ENCODE data around the gene CCDC88C. TPM values are rescaled to one million over a fixed set of nuclear protein-coding genes. Genes with fewer than 3 reads are reported as not detected.

The CCDC88C gene
- total and polyA plus RNA-seq, 11 donors, result 2.4 to 15.6 (median 4.8) TPM

DNA sequence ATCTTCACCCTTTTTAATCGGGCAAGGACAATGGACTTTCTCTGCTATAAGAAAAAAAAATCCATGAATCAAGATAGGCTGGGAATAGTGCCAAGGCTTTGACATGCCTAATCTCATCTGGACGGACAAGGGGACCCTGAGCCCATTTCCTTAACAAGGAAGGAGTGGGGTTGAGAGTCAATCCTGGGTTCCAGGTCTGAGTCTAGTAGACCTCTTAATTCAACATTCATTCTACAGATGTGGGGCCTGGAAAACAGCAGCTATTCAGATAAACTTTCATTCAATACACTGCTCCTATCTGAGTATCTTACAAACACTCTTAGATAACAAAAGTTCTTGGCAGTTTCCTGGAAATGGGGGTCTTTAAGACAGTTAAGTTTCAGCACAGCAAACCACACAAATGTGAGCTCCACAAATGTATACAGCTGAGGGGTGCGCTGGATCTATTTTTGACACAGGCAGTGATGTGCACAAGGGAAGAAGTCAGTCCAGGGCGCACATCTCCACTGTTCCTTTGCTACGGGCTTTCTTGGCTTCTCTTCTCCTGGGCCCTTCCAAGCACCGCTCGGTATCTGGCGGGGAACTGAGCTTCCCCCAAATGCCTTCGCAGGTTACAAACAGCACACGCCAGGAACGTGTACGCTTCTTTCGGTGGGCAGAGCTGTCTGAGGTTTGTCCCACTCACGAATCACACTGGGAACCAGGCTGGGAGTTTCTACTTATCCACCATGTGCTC is 90.9 kb downstream of the CCDC88C start:
- intact Hi-C loops (cut with DNase I), result loop anchor here in 2 of 10 donors (10.0 kb wide), 1 partner anchor 588 kb away; no protein-coding TSS in a partner anchor
- Histone ChIP-seq H3K4me1 (peaks cover 0 to 85% (median 69%) of the 10 kb centered on the region in 12 donors), H3K4me3 (no peak overlapping the region), H3K27me3 (peaks cover 0 to 7% (median 0%) of the 10 kb centered on the region in 9 donors), H3K9me3 (no peaks in the 10 kb centered on the region), H3K36me3 (peaks cover 0 to under 1% (median 0%) of the 10 kb centered on the region in 9 donors), H3K27ac (peak overlapping the region in 10 of 12 donors; percentile 3 to 55 (median 26))
- DNase-seq (no peak), ATAC-seq (no peak)
- TF ChIP-seq, protein P1, sequence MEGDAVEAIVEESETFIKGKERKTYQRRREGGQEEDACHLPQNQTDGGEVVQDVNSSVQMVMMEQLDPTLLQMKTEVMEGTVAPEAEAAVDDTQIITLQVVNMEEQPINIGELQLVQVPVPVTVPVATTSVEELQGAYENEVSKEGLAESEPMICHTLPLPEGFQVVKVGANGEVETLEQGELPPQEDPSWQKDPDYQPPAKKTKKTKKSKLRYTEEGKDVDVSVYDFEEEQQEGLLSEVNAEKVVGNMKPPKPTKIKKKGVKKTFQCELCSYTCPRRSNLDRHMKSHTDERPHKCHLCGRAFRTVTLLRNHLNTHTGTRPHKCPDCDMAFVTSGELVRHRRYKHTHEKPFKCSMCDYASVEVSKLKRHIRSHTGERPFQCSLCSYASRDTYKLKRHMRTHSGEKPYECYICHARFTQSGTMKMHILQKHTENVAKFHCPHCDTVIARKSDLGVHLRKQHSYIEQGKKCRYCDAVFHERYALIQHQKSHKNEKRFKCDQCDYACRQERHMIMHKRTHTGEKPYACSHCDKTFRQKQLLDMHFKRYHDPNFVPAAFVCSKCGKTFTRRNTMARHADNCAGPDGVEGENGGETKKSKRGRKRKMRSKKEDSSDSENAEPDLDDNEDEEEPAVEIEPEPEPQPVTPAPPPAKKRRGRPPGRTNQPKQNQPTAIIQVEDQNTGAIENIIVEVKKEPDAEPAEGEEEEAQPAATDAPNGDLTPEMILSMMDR (IDR thresholded peaks at IDR 0.05), result no peak
- no peak for TF ChIP-seq POLR2A (IDR thresholded peaks at IDR 0.05)
- 58 to 72% (median 60%) methylated on average over 14 of the region's 14 CpGs for WGBS, 4 donors

DNA sequence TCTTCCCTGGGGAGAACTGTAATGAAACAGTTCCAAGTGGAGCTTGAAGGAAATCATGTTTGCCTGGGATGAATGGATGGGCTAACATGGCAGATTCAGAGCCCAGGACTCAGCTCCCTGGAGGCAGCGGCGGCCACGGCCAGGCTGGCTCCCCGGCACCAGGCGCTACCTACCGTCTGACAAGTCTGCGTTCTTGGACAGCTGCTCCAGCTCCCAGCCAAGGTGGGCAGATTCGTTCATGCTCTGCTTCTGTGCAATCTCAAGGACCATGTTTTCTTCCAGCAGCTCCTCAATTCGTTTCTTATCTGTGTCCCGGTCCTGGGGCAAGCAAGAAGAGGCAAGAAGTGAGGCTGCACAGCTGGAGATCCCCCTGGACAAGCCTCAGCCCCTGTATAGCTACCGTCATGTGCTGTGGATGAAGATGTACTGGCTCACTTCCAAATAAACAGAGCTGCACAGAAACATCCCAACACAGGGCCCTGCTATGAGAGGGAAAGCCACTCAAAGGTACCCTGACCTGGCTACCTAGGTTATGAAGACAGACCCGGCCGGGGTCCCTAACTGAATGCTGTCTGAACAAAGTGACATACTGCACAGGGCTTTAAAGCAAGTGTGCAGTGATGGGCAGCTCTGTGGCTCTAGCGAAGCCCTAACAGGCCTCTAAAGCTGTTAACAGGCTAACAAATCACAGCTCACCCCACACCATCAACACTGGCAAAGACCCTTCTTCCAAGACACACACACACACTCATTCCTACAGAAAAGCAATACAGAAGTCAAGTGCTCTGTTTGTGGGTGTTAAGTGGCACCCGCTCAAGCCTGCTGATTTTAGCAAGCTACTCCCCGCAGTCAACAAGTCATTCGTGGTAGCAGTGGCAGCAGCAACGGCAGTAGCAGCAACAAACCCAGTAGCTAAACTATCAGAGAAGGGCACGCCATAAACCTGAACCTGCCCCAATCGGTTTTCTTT is 92.7 kb downstream of the CCDC88C start:
- intact Hi-C loops (cut with DNase I), result loop anchor here in 4 of 10 donors (2.0 to 10.0 kb wide), 2 partner anchors 94 to 590 kb away; no protein-coding TSS in a partner anchor
- H3K36me3 ChIP-seq, result peaks cover 0 to 18% (median 0%) of the 10 kb centered on the region in 9 donors
- DNase-seq (no peak), ATAC-seq (peak in 2 of 4 donors; percentile 2 to 6)
- peaks cover 0 to 72% (median 54%) of the 10 kb centered on the region in 12 donors for H3K4me1 ChIP-seq
- H3K27ac ChIP-seq, result peak overlapping the region; percentile 50 to 89 (median 76)
- 35 to 54% (median 41%) methylated on average over 18 to 20 of the region's 20 CpGs for WGBS, 4 donors
- peak overlapping the region in 8 of 12 donors; percentile 46 to 61 (median 52) for H3K4me3 ChIP-seq
- TF ChIP-seq POLR2A (IDR thresholded peaks at IDR 0.05), result no peak
- TF ChIP-seq, protein P1 (IDR thresholded peaks at IDR 0.05), result no peak
- no peaks in the 10 kb centered on the region for H3K9me3 ChIP-seq
- peaks cover 0 to under 1% (median 0%) of the 10 kb centered on the region in 9 donors for H3K27me3 ChIP-seq

DNA sequence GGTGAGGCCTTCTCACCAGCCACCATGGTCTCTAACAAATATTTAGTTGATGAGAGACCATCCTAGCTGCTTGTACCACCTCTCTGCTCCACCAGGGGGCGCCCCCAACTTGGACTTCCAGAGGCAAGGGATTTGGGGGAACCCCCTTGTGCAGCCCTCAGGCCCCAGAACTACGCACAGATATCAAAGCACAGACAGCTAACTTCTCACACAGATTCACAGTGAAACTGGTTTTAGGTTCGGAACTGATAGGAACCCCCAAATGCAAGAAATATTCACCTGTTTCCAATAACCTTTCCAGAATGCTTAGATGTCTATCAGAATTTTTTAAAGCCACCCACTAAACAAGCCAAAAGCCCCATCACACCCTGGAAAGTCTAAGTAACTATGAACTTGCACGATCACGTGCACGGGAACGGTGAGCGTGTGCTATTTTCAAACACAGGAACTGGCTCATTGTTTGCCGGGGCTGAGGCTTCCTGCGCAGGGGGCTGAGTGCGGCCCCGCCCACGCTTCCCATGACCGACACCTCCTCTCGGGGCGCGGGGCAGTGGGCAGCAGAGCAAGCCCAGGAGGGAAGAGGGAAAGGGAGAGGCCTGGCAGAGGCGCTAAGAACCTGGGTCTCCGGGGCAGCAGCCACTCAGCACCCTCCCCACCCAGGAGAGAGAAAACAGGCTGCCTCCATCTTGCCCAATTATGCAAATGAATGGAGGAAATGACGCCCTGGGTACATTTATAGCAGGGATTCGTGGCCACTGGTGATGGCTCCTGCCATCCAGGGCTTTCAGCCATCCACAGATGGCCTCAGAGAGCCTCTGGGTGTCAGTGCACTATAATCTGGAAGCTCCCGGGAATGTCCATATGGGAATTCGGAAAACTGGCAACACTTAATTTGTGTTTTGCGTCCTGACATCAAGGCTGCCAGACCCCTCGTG is 93.7 kb downstream of the CCDC88C start:
- H3K4me1 ChIP-seq, result peaks cover 0 to 67% (median 51%) of the 10 kb centered on the region in 12 donors
- H3K27ac ChIP-seq, result peak overlapping the region; percentile 50 to 89 (median 76)
- ATAC-seq (peak; percentile 77 to 93 (median 86)), DNase-seq (peak; percentile 86 to 92 (median 87))
- intact Hi-C loops (cut with DNase I), result loop anchor here (1.0 to 10.0 kb wide), 3 partner anchors 94 to 591 kb away; no protein-coding TSS in a partner anchor
- peak overlapping the region in 11 of 12 donors; percentile 22 to 61 (median 49) for H3K4me3 ChIP-seq
- H3K36me3 ChIP-seq, result peaks cover 0 to 24% (median 0%) of the 10 kb centered on the region in 9 donors
- H3K9me3 ChIP-seq, result no peaks in the 10 kb centered on the region
- peak in 1 of 2 donors; percentile 21 for TF ChIP-seq POLR2A (IDR thresholded peaks at IDR 0.05)
- TF ChIP-seq, protein P1 (IDR thresholded peaks at IDR 0.05), result peak; percentile 94 to 98 (median 96)
- no peaks in the 10 kb centered on the region for H3K27me3 ChIP-seq
- 14 to 31% (median 17%) methylated on average over 24 to 25 of the region's 25 CpGs for WGBS, 4 donors
